ENCODE measurements around the gene RSPH6A.

- no peak for TF ChIP-seq CTCF (IDR thresholded peaks at IDR 0.05)
- TF ChIP-seq EP300 (IDR thresholded peaks at IDR 0.05): no peak
- TF ChIP-seq POLR2A (IDR thresholded peaks at IDR 0.05): no peak
Observed at GRCh38 chr19:45823182-45823581, 8.1 kb upstream of the RSPH6A start.
